OCI-LY1 (cell line): ENCODE measurements around the gene P2RY2.

Source experiments
- H2AFZ ChIP-seq: fragments of 200-600 bp; sonication (generic), shearing (Covaris generic); 2 replicates; pipeline ENCODE4 v1.6.0; 2014; ENCODE audit warnings: antibody characterized with exemption, mild to moderate bottlenecking, low read length
- H3F3A ChIP-seq: fragments of 200-600 bp; sonication (generic), shearing (Covaris generic); 2 replicates; pipeline ENCODE4 v1.6.0; 2014; ENCODE audit warnings: mild to moderate bottlenecking, antibody characterized with exemption, low read length, moderate library complexity; ENCODE audit not compliant: insufficient read depth
- H3K27ac ChIP-seq: fragments of 200-600 bp; sonication (generic); 2 replicates; pipeline ENCODE4 v1.5.1; 2014; ENCODE audit warnings: low read length, mixed run types, mild to moderate bottlenecking, low read depth; ENCODE audit not compliant: poor library complexity, severe bottlenecking
- H3K27me3 ChIP-seq: fragments of 200-600 bp; sonication (generic); 2 replicates; pipeline ENCODE4 v1.6.0; 2014; ENCODE audit warnings: antibody characterized with exemption, mild to moderate bottlenecking, low read length, moderate library complexity; ENCODE audit not compliant: insufficient read depth
- H3K36me3 ChIP-seq: fragments of 200-600 bp; sonication (generic); 2 replicates; pipeline ENCODE4 v1.6.1; 2014; ENCODE audit warnings: mild to moderate bottlenecking, antibody characterized with exemption, low read length, moderate library complexity, mixed read lengths; ENCODE audit not compliant: insufficient read depth
- H3K4me1 ChIP-seq: fragments of 200-600 bp; sonication (generic); 2 replicates; pipeline ENCODE4 v1.5.1; 2014; ENCODE audit warnings: mild to moderate bottlenecking, low read length, moderate library complexity; ENCODE audit not compliant: insufficient read depth, severe bottlenecking
- H3K4me2 ChIP-seq: fragments of 200-600 bp; sonication (generic), shearing (Covaris generic); 2 replicates; pipeline ENCODE4 v1.6.1; 2014; ENCODE audit warnings: low read length
- H3K4me3 ChIP-seq: fragments of 200-600 bp; sonication (generic); 2 replicates; pipeline ENCODE4 v1.5.1; 2014; ENCODE audit warnings: low read length, low read depth, mild to moderate bottlenecking, mixed read lengths; ENCODE audit not compliant: poor library complexity, severe bottlenecking
- H3K79me2 ChIP-seq: fragments of 200-600 bp; shearing (Covaris generic); 2 replicates; pipeline ENCODE4 v1.6.1; 2016; ENCODE audit warnings: mixed run types, low read length, mixed read lengths; ENCODE audit not compliant: insufficient read depth
- H3K9ac ChIP-seq: fragments of 200-600 bp; sonication (generic), shearing (Covaris generic); 2 replicates; pipeline ENCODE4 v1.6.1; 2014; ENCODE audit warnings: mild to moderate bottlenecking, low read length, mixed read lengths
- H3K9me2 ChIP-seq: fragments of 200-600 bp; sonication (generic), shearing (Covaris generic); 2 replicates; pipeline ENCODE4 v1.6.1; 2014; ENCODE audit warnings: low read depth, mild to moderate bottlenecking, low read length, mixed read lengths
- H3K9me3 ChIP-seq: fragments of 200-600 bp; shearing (Covaris generic); 2 replicates; pipeline ENCODE4 v1.6.1; 2014; ENCODE audit warnings: low read length, mixed read lengths
- H4K20me1 ChIP-seq: fragments of 200-600 bp; sonication (generic), shearing (Covaris generic); 2 replicates; pipeline ENCODE4 v1.6.0; 2016; ENCODE audit warnings: mild to moderate bottlenecking, low read length; ENCODE audit not compliant: insufficient read depth
- EZH2 ChIP-seq: fragments of 200-600 bp; sonication (generic), shearing (Covaris generic); IDR thresholded peaks from 2 replicates; pipeline ENCODE4 v1.8.0; 2017; ENCODE audit warnings: borderline replicate concordance, mixed run types, mild to moderate bottlenecking, antibody characterized with exemption, low read length, moderate library complexity, mixed read lengths
- TF ChIP-seq, protein P1 (sequence below): fragments of 200-600 bp; sonication (generic), shearing (Covaris generic); IDR thresholded peaks from 2 replicates; pipeline ENCODE4 v1.5.1; 2017; ENCODE audit warnings: mild to moderate bottlenecking, antibody characterized with exemption, low read length, moderate library complexity, mixed read lengths

The P2RY2 gene

DNA sequence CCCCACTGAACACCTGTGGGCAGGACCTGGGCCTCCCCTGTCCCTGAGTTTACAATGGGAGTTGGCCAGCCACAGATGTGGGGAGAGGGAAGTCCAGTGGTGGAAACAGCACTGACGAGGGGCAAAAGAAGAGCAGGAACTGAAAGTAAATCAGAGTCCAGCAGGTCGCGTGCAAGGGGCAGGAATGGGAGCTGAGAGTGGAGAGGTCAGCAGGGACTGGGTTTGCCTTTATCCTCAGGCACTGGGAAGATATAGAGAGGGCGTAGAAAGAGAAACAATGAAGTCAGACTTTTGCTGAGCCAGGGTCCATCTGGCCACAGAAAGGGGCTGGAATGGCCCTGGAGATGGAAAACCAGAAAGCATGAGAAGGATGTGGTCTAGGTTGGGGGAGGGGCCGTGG lies 62.5 kb downstream of the P2RY2 start:
- Histone ChIP-seq H3K4me3 (no peak overlapping the region), H3F3A (no peaks in the 10 kb centered on the region), H3K27ac (no peak overlapping the region), H3K4me2 (no peak overlapping the region), H3K9ac (no peak overlapping the region), H2AFZ (no peak overlapping the region), H3K36me3 (no peaks in the 10 kb centered on the region), H3K9me3 (no peaks in the 10 kb centered on the region), H3K4me1 (no peaks in the 10 kb centered on the region), H3K9me2 (no peaks in the 10 kb centered on the region), H4K20me1 (no peaks in the 10 kb centered on the region), H3K27me3 (no peaks in the 10 kb centered on the region; the same call in 1 of the 2 replicates), H3K79me2 (no peaks in the 10 kb centered on the region)
- no peak for TF ChIP-seq EZH2
- TF ChIP-seq, protein P1, sequence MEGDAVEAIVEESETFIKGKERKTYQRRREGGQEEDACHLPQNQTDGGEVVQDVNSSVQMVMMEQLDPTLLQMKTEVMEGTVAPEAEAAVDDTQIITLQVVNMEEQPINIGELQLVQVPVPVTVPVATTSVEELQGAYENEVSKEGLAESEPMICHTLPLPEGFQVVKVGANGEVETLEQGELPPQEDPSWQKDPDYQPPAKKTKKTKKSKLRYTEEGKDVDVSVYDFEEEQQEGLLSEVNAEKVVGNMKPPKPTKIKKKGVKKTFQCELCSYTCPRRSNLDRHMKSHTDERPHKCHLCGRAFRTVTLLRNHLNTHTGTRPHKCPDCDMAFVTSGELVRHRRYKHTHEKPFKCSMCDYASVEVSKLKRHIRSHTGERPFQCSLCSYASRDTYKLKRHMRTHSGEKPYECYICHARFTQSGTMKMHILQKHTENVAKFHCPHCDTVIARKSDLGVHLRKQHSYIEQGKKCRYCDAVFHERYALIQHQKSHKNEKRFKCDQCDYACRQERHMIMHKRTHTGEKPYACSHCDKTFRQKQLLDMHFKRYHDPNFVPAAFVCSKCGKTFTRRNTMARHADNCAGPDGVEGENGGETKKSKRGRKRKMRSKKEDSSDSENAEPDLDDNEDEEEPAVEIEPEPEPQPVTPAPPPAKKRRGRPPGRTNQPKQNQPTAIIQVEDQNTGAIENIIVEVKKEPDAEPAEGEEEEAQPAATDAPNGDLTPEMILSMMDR = no peak

DNA sequence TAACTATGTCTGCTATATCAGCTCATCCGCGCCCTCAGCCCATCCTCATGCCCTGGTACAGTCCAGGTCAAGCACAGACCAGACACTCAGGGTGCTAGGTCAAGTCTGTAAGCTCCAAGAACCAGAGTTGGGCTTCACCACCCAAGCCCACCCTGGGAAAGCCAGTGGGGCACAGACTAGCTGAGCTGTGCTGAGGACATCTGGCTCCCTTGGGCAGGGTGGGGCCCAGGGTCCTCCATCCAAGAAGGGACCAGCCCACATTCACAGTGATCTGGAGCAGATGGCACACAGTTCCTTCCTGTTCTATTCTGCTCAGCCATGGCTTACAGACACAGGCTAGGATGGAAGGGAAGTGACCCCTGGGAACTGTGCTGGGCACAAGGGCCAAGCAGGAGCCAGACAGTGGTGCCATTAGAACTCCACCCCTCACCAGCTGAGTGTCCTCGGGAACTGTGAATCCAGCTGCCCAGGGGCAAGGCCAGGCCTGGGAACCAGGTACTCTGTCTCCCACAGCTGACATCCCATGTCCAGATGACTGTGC lies 63.2 kb downstream of the P2RY2 start:
- no peaks in the 10 kb centered on the region for H3K36me3 ChIP-seq
- no peak overlapping the region for H3K9ac ChIP-seq
- no peak overlapping the region for H3K4me2 ChIP-seq
- TF ChIP-seq, protein P1 = no peak
- no peak for TF ChIP-seq EZH2
- no peaks in the 10 kb centered on the region for H3F3A ChIP-seq
- H3K27ac ChIP-seq = no peak overlapping the region
- no peaks in the 10 kb centered on the region for H3K9me2 ChIP-seq
- H2AFZ ChIP-seq = no peak overlapping the region
- H3K27me3 ChIP-seq = no peaks in the 10 kb centered on the region; the same call in 1 of the 2 replicates
- H3K4me1 ChIP-seq = no peaks in the 10 kb centered on the region
- H3K9me3 ChIP-seq = no peaks in the 10 kb centered on the region
- H3K79me2 ChIP-seq = no peaks in the 10 kb centered on the region
- no peak overlapping the region for H3K4me3 ChIP-seq
- no peaks in the 10 kb centered on the region for H4K20me1 ChIP-seq

DNA sequence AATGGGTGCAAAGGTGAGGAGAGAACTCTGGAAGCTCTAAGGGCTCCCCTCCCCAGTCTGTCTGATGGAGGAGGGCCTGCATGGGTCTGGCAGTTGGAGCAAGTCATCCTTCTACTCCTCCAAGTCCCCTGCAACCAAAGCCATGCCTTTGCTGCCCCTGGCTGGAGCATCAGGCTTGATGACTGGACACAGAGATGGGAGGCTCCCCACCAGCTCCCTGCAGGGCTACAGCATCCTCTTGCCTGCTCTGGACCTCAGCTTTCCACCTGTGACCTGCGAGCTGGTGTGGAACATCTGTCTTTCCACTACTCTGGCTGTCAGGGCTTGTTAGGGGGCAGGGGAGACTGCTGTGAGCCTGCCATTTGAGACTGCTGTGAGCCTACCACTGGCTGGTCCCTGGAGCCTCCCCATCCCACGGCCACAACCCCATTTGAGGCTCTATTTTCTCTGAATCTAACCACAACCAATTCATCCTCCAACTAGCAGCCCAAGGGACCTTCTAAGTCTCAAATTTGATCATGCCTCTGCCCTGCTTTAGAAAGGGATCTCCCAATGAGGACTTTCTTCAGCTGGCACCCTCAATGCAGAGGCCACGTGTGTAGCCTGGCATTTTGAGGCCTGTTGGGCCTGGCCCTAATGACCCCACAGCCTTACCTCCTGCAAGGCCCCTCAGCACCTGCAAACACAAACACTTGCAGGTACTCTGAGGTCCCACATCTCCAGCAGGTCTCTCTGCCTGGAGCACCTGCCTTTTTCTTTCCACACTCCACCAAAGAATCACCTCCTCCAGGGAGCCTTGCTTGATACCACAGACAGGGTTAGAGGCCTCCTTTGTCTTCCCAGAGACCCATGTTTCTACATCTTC lies 63.9 kb downstream of the P2RY2 start:
- Histone ChIP-seq H3K27me3 (no peaks in the 10 kb centered on the region; the same call in 1 of the 2 replicates), H3K9me2 (no peaks in the 10 kb centered on the region), H3K27ac (no peak overlapping the region), H3K4me2 (no peak overlapping the region), H3K4me3 (no peak overlapping the region), H3K9me3 (no peaks in the 10 kb centered on the region), H3K36me3 (no peaks in the 10 kb centered on the region), H3K4me1 (no peaks in the 10 kb centered on the region), H4K20me1 (no peaks in the 10 kb centered on the region), H3F3A (no peaks in the 10 kb centered on the region), H3K9ac (no peak overlapping the region), H2AFZ (no peak overlapping the region), H3K79me2 (no peaks in the 10 kb centered on the region)
- TF ChIP-seq EZH2 = no peak
- TF ChIP-seq, protein P1 = no peak
